Measurements from ENCODE around the gene ANK2. TPM values are rescaled to one million over a fixed set of nuclear protein-coding genes. Genes with fewer than 3 reads are reported as not detected.

The ANK2 gene
- total and polyA plus RNA-seq, 2 donors, result 5.3 to 14.7 TPM

GRCh38 chr4:113160548-113160947 is 111.1 kb downstream of the ANK2 start:
- no peaks in the 10 kb centered on the region for H3K27me3 ChIP-seq (ENCODE audit: control insufficient read depth in 2 of 2, insufficient read depth in 1 of 2, low read length in 1 of 2)
- no peak for DNase-seq (ENCODE audit: low read depth in 6 of 9, low spot score in 9 of 9)
- H3K9me3 ChIP-seq (ENCODE audit: control insufficient read depth in 2 of 2, insufficient read depth in 1 of 2, low read length in 1 of 2), result no peaks in the 10 kb centered on the region
- 96% methylated on average over 3 of the region's 3 CpGs for WGBS
- H3K27ac ChIP-seq (ENCODE audit: low read depth in 1 of 2, low read length in 1 of 2), result no peak overlapping the region
- H3K4me1 ChIP-seq (ENCODE audit: control insufficient read depth in 2 of 2, insufficient read depth in 2 of 2, low read length in 2 of 2), result no peaks in the 10 kb centered on the region
- H3K36me3 ChIP-seq (ENCODE audit: control insufficient read depth in 2 of 2, insufficient read depth in 2 of 2, low read length in 1 of 2), result no peaks in the 10 kb centered on the region
- H3K4me3 ChIP-seq (ENCODE audit: low read length in 2 of 2), result no peak overlapping the region

- no peak for DNase-seq (ENCODE audit: low read depth in 6 of 9, low spot score in 9 of 9)
- Histone ChIP-seq H3K4me1 (ENCODE audit: control insufficient read depth in 2 of 2, insufficient read depth in 2 of 2, low read length in 2 of 2) (no peaks in the 10 kb centered on the region), H3K27ac (ENCODE audit: low read depth in 1 of 2, low read length in 1 of 2) (no peak overlapping the region), H3K9me3 (ENCODE audit: control insufficient read depth in 2 of 2, insufficient read depth in 1 of 2, low read length in 1 of 2) (no peaks in the 10 kb centered on the region), H3K27me3 (ENCODE audit: control insufficient read depth in 2 of 2, insufficient read depth in 1 of 2, low read length in 1 of 2) (no peaks in the 10 kb centered on the region), H3K4me3 (ENCODE audit: low read length in 2 of 2) (no peak overlapping the region), H3K36me3 (ENCODE audit: control insufficient read depth in 2 of 2, insufficient read depth in 2 of 2, low read length in 1 of 2) (no peaks in the 10 kb centered on the region)
- 99% methylated on average over 1 of the region's 1 CpG for WGBS
Observed at GRCh38 chr4:113162089-113162488, 112.6 kb downstream of the ANK2 start.

GRCh38 chr4:113169368-113169767 is 119.9 kb downstream of the ANK2 start:
- no peaks in the 10 kb centered on the region for H3K4me1 ChIP-seq (ENCODE audit: control insufficient read depth in 2 of 2, insufficient read depth in 2 of 2, low read length in 2 of 2)
- DNase-seq (ENCODE audit: low read depth in 6 of 9, low spot score in 9 of 9), result no peak
- H3K36me3 ChIP-seq (ENCODE audit: control insufficient read depth in 2 of 2, insufficient read depth in 2 of 2, low read length in 1 of 2), result no peaks in the 10 kb centered on the region
- 73% methylated on average over 5 of the region's 5 CpGs for WGBS
- H3K27me3 ChIP-seq (ENCODE audit: control insufficient read depth in 2 of 2, insufficient read depth in 1 of 2, low read length in 1 of 2), result no peaks in the 10 kb centered on the region
- H3K4me3 ChIP-seq (ENCODE audit: low read length in 2 of 2), result no peak overlapping the region
- no peak overlapping the region for H3K27ac ChIP-seq (ENCODE audit: low read depth in 1 of 2, low read length in 1 of 2)
- no peaks in the 10 kb centered on the region for H3K9me3 ChIP-seq (ENCODE audit: control insufficient read depth in 2 of 2, insufficient read depth in 1 of 2, low read length in 1 of 2)

- H3K4me1 ChIP-seq (ENCODE audit: control insufficient read depth in 2 of 2, insufficient read depth in 2 of 2, low read length in 2 of 2), result no peaks in the 10 kb centered on the region
- DNase-seq (ENCODE audit: low read depth in 6 of 9, low spot score in 9 of 9), result no peak
- H3K27me3 ChIP-seq (ENCODE audit: control insufficient read depth in 2 of 2, insufficient read depth in 1 of 2, low read length in 1 of 2), result no peaks in the 10 kb centered on the region
- H3K27ac ChIP-seq (ENCODE audit: low read depth in 1 of 2, low read length in 1 of 2), result no peak overlapping the region
- no peaks in the 10 kb centered on the region for H3K36me3 ChIP-seq (ENCODE audit: control insufficient read depth in 2 of 2, insufficient read depth in 2 of 2, low read length in 1 of 2)
- no peak overlapping the region for H3K4me3 ChIP-seq (ENCODE audit: low read length in 2 of 2)
- no peaks in the 10 kb centered on the region for H3K9me3 ChIP-seq (ENCODE audit: control insufficient read depth in 2 of 2, insufficient read depth in 1 of 2, low read length in 1 of 2)
- WGBS, result 89% methylated on average over 5 of the region's 5 CpGs
Observed at GRCh38 chr4:113170115-113170804, 120.8 kb downstream of the ANK2 start.

- Histone ChIP-seq H3K36me3 (ENCODE audit: control insufficient read depth in 2 of 2, insufficient read depth in 2 of 2, low read length in 1 of 2) (no peaks in the 10 kb centered on the region), H3K4me3 (ENCODE audit: low read length in 2 of 2) (no peak overlapping the region), H3K4me1 (ENCODE audit: control insufficient read depth in 2 of 2, insufficient read depth in 2 of 2, low read length in 2 of 2) (no peaks in the 10 kb centered on the region), H3K9me3 (ENCODE audit: control insufficient read depth in 2 of 2, insufficient read depth in 1 of 2, low read length in 1 of 2) (no peaks in the 10 kb centered on the region), H3K27me3 (ENCODE audit: control insufficient read depth in 2 of 2, insufficient read depth in 1 of 2, low read length in 1 of 2) (no peaks in the 10 kb centered on the region), H3K27ac (ENCODE audit: low read depth in 1 of 2, low read length in 1 of 2) (no peak overlapping the region)
- WGBS, result 89% methylated on average over 2 of the region's 2 CpGs
- no peak for DNase-seq (ENCODE audit: low read depth in 6 of 9, low spot score in 9 of 9)
Observed at GRCh38 chr4:113170805-113171468, 121.5 kb downstream of the ANK2 start.

- WGBS, result 90% methylated on average over 5 of the region's 5 CpGs
Observed at GRCh38 chr4:113173126-113173792, 123.8 kb downstream of the ANK2 start.

GRCh38 chr4:113173793-113174264 is 124.4 kb downstream of the ANK2 start:
- no peaks in the 10 kb centered on the region for H3K4me1 ChIP-seq (ENCODE audit: control insufficient read depth in 2 of 2, insufficient read depth in 2 of 2, low read length in 2 of 2)
- no peaks in the 10 kb centered on the region for H3K36me3 ChIP-seq (ENCODE audit: control insufficient read depth in 2 of 2, insufficient read depth in 2 of 2, low read length in 1 of 2)
- H3K27me3 ChIP-seq (ENCODE audit: control insufficient read depth in 2 of 2, insufficient read depth in 1 of 2, low read length in 1 of 2), result no peaks in the 10 kb centered on the region
- WGBS, result 75% methylated on average over 3 of the region's 3 CpGs
- H3K27ac ChIP-seq (ENCODE audit: low read depth in 1 of 2, low read length in 1 of 2), result no peak overlapping the region
- no peak overlapping the region for H3K4me3 ChIP-seq (ENCODE audit: low read length in 2 of 2)
- DNase-seq (ENCODE audit: low read depth in 6 of 9, low spot score in 9 of 9), result no peak
- no peaks in the 10 kb centered on the region for H3K9me3 ChIP-seq (ENCODE audit: control insufficient read depth in 2 of 2, insufficient read depth in 1 of 2, low read length in 1 of 2)

More at GRCh38 chr4:113173126-113173792, 123.8 kb downstream of the ANK2 start:
- no peaks in the 10 kb centered on the region for H3K4me1 ChIP-seq (ENCODE audit: control insufficient read depth in 2 of 2, insufficient read depth in 2 of 2, low read length in 2 of 2)
- DNase-seq (ENCODE audit: low read depth in 6 of 9, low spot score in 9 of 9), result no peak
- no peak overlapping the region for H3K4me3 ChIP-seq (ENCODE audit: low read length in 2 of 2)
- no peaks in the 10 kb centered on the region for H3K27me3 ChIP-seq (ENCODE audit: control insufficient read depth in 2 of 2, insufficient read depth in 1 of 2, low read length in 1 of 2)
- no peak overlapping the region for H3K27ac ChIP-seq (ENCODE audit: low read depth in 1 of 2, low read length in 1 of 2)
- H3K36me3 ChIP-seq (ENCODE audit: control insufficient read depth in 2 of 2, insufficient read depth in 2 of 2, low read length in 1 of 2), result no peaks in the 10 kb centered on the region
- no peaks in the 10 kb centered on the region for H3K9me3 ChIP-seq (ENCODE audit: control insufficient read depth in 2 of 2, insufficient read depth in 1 of 2, low read length in 1 of 2)

- Histone ChIP-seq H3K4me3 (ENCODE audit: low read length in 2 of 2) (no peak overlapping the region), H3K27ac (ENCODE audit: low read depth in 1 of 2, low read length in 1 of 2) (no peak overlapping the region), H3K27me3 (ENCODE audit: control insufficient read depth in 2 of 2, insufficient read depth in 1 of 2, low read length in 1 of 2) (no peaks in the 10 kb centered on the region), H3K4me1 (ENCODE audit: control insufficient read depth in 2 of 2, insufficient read depth in 2 of 2, low read length in 2 of 2) (no peaks in the 10 kb centered on the region), H3K9me3 (ENCODE audit: control insufficient read depth in 2 of 2, insufficient read depth in 1 of 2, low read length in 1 of 2) (no peaks in the 10 kb centered on the region), H3K36me3 (ENCODE audit: control insufficient read depth in 2 of 2, insufficient read depth in 2 of 2, low read length in 1 of 2) (no peaks in the 10 kb centered on the region)
- WGBS, result 80% methylated on average over 1 of the region's 1 CpG
- DNase-seq (ENCODE audit: low read depth in 6 of 9, low spot score in 9 of 9), result no peak
Observed at GRCh38 chr4:113179091-113179490, 129.6 kb downstream of the ANK2 start.

- Histone ChIP-seq H3K27me3 (ENCODE audit: control insufficient read depth in 2 of 2, insufficient read depth in 1 of 2, low read length in 1 of 2) (no peaks in the 10 kb centered on the region), H3K4me1 (ENCODE audit: control insufficient read depth in 2 of 2, insufficient read depth in 2 of 2, low read length in 2 of 2) (no peaks in the 10 kb centered on the region), H3K27ac (ENCODE audit: low read depth in 1 of 2, low read length in 1 of 2) (no peak overlapping the region), H3K4me3 (ENCODE audit: low read length in 2 of 2) (no peak overlapping the region), H3K9me3 (ENCODE audit: control insufficient read depth in 2 of 2, insufficient read depth in 1 of 2, low read length in 1 of 2) (no peaks in the 10 kb centered on the region), H3K36me3 (ENCODE audit: control insufficient read depth in 2 of 2, insufficient read depth in 2 of 2, low read length in 1 of 2) (no peaks in the 10 kb centered on the region)
- 85% methylated on average over 2 of the region's 2 CpGs for WGBS
- no peak for DNase-seq (ENCODE audit: low read depth in 6 of 9, low spot score in 9 of 9)
Observed at GRCh38 chr4:113179996-113180395, 130.5 kb downstream of the ANK2 start.

Data from thymus (tissue), 11 donors.